ENCODE data around the gene ATP9B.
"Not testable (repeated sequence)": the region's sequence is repeated elsewhere in the genome, so short reads cannot be mapped to it uniquely, and the experiment has no call there.

The ATP9B gene

DNA sequence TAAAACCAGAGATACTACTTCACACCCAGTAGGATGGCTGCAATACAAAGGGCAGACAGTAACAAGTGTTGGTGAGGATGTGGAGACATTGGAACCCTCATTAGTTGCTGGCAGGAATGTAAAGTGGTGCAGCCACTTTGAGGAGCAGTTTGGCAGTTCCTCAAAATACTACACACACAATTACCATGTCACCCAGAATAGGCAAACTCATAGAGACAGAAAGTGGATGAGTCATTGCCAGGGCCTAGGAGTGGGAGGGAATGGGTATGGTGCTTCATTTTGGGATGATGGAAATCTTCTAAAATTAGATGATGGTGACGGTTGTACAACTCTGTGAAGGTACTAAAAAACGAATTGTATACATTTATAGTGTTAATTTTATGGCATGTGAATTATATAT is 54.8 kb downstream of the ATP9B start:
- DNase-seq (ENCODE audit: extremely low read depth in 1 of 2, low read depth in 1 of 2), result no peak

GRCh38 chr18:79129120-79129519 is 59.9 kb downstream of the ATP9B start:
- no peak for DNase-seq (ENCODE audit: extremely low read depth in 1 of 2, low read depth in 1 of 2)

DNA sequence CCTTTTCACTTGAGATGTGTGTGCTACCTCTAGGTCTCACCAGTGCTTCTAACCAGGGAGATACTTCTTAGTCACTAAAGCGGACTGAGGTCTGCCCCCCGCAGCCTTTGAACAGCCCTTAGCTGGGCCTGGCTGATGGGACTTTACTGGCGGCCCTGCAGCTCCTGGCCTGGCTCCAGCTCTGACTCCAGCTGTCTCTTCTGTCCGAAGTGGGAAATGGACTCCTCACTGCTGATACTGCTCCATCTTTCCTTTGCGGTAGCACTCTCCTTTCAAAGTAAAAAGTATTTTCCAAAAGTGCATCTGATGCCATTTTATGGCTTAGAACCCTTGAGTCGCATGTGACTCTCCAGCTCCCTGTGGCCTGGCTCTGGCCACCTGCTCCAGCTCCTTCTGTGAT is 64.5 kb downstream of the ATP9B start:
- no peak for DNase-seq (ENCODE audit: extremely low read depth in 1 of 2, low read depth in 1 of 2)

DNA sequence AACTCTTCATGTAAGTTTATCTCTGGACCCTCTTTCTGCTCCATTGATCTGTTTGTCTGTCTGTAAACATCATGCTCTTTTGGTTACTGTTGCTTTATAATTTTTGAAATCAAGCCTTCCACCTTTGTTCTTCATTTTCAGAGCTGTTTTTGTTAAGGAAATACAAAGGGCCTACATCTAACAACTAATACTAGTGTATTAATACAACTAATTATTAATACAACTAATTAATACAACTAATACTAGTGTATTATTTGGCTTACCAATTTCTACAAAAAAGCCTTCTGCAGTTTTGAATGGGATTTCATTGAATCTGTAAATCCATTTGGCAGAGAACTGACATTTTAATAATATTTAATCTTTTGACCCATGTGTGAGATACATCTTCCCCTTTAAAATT is 66.7 kb downstream of the ATP9B start:
- no peak for DNase-seq (ENCODE audit: extremely low read depth in 1 of 2, low read depth in 1 of 2)

- no peak for DNase-seq (ENCODE audit: extremely low read depth in 1 of 2, low read depth in 1 of 2)
Observed at GRCh38 chr18:79136742-79137141, 67.5 kb downstream of the ATP9B start.

DNA sequence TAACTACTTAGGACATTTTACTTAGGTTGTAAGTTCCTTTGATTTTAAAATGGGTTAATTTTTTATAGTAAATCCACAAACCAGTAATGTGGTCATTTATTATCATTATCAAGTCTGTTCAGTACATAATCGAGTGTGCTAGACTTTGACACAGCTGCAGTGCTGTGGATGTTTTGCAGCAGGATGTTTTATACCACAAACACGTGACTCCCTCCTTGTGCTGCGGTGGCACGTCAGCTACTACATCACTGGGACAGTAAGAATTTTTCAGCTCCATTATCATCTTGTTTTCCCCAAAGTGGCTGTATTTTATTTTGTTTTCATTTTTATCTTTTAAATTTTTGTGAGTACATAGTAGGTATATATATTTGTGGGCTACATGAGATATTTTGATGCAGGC is 70.0 kb downstream of the ATP9B start:
- DNase-seq (ENCODE audit: extremely low read depth in 1 of 2, low read depth in 1 of 2), result peak in 1 of 2 donors; percentile 13

GRCh38 chr18:79147014-79147413 is 77.8 kb downstream of the ATP9B start:
- no peak for DNase-seq (ENCODE audit: extremely low read depth in 1 of 2, low read depth in 1 of 2)

DNA sequence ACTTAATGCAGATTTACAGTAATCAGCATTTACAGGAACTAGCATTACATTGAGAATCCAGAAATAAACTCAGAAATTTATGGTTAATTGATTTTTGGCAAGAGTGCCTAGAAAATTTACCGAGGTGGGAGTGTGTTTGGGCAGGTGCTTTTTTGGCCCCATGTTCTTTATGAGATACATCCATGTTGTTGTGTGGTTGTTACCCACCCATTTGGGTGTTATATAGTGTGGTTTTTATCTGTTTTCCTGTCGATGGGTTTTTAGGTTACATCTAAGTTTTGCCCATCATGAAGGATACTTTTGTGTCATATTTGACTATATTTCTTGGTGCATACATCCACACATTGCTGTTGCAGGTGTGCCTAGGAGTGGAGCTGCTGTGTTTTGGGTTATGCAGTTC is 82.0 kb downstream of the ATP9B start:
- DNase-seq (ENCODE audit: extremely low read depth in 1 of 2, low read depth in 1 of 2), result no peak

DNA sequence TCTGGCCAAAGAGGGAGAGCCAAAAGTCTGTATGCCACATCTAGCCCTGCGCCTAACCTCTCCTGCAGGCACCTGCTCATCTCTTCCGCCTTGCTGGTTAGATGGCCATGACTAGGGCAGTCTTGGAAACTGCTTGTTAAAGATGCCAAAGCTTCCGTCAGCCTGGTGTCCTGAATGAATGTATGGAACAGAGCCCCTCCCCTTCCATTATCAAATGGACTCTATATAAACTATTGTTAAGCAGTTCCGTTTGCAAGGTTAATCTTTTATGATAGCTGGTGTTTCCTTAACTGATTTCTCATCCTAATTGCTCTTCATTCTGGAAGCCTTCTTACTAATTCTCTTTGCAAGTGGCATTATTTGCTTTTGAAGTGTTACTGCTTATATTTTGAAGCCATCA is 87.1 kb downstream of the ATP9B start:
- DNase-seq (ENCODE audit: extremely low read depth in 1 of 2, low read depth in 1 of 2), result no peak

GRCh38 chr18:79164706-79165105 is 95.5 kb downstream of the ATP9B start:
- DNase-seq (ENCODE audit: extremely low read depth in 1 of 2, low read depth in 1 of 2), result no peak

DNA sequence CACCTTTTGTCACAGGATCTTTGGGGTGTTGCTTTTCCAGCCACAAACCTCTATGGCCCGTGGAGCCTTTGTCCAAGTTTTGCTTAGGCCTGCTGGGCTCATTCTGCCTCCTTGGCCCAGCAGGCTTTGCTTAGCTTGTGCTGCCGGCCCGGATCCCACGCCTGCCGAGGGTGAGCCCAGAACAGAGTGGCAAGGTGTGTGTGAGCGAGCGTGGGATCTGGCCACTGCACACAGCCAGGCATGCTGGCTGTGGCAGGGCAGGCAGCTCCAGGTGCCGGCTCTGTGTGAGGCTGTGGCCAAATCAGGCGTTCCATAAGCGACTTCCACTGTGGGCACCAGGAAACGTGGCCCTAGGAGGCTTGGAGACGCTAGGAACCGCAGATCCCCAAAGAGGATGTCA is 97.5 kb downstream of the ATP9B start:
- no peak for DNase-seq (ENCODE audit: extremely low read depth in 1 of 2, low read depth in 1 of 2)

DNA sequence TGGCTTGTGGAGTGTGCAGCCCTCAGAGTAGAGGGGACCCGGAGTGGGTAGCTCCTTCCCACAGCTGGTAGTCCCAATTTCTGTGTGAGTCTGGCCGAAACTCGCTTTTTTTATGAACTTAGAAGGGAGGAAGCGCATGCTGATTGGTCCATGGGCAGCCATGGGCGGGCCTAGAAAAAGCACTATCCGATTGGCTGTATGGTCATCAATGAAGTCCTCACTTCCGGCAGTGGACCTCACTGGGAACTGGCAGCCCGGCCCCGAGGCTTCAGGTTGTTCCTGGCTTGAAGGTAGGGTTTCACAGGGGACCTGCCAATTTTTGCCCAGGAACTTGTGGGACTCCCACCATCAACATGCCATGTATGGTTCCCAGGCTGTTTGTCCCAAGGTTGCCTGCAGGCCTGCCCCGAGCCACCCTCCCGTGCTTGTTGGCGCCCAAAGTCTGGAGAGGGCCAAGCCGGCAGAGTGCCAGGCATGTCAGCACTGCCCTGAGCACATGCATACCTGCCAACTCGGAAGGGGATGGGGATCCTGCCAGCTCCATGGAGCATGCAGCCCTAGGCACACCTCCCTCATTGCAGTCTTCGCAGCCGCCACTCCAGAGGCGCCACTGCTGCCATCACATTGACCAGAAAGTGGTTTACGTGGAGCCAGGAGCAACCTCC is 98.5 kb downstream of the ATP9B start:
- no peak for DNase-seq (ENCODE audit: extremely low read depth in 1 of 2, low read depth in 1 of 2)

DNA sequence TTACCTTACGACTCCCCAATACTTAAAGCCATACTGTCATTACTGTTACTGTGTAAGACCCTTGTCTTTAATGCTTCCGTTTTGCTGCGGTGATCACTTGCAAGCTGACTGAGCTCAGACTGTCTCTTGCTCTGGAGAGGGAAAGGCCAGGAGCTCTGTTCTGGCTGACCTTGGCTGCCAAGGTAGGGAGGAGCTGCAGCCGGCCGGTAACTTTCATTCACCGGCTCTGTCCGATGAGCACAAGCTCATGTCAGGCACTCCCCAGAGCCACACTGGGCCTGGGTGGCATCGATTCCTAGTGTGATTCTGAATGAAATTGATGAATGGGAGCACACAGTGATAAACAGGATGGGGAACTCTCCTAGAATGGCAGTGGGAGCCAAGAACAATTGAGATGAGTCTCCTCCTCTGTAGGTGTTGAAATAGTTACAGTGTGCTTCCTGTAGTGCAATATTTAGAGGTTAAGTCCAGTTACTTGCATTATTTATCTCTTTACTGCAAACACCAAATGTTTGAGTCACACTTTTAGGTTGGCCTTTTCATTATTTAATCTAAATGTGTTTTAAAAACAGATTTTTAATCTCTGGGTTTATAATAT is 100.9 kb downstream of the ATP9B start:
- no peak for DNase-seq (ENCODE audit: extremely low read depth in 1 of 2, low read depth in 1 of 2)

DNA sequence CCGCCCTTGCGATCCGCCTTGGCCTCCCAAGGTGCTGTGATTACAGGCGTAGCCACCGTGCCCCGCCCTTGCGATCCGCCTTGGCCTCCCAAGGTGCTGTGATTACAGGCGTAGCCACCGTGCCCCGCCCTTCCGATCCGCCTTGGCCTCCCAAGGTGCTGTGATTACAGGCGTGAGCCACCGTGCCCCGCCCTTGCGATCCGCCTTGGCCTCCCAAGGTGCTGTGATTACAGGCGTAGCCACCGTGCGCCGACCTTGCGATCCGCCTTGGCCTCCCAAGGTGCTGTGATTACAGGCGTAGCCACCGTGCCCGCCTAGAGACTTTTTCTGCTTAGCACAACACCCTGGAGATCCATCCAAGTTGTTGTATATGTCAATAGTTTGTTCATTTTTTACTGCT is 103.1 kb downstream of the ATP9B start:
- not testable (repeated sequence) for DNase-seq (ENCODE audit: extremely low read depth in 1 of 2, low read depth in 1 of 2)

- no peak for DNase-seq (ENCODE audit: extremely low read depth in 1 of 2, low read depth in 1 of 2)
Observed at GRCh38 chr18:79173742-79174141, 104.5 kb downstream of the ATP9B start.

DNA sequence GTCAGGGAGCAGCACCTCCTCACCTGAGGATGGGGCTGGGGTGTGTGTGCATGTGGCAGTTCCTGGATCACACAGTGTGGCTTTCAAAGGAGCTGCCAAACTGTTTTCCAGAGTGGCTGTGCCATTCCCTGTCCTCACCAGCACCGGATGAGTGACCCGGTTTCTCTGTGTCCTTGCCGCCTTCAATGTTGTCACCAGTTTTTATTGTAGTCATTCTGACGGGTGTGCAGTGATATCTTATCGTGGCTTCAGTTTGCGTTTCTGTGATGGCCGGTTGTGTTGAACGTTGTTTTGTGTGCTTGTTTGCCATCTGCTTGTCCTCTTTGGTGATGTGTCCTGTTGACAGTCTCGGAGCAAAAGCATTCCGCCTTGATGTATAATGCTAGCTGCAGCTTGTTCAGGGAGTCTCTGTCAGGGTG is 108.9 kb downstream of the ATP9B start:
- no peak for DNase-seq (ENCODE audit: extremely low read depth in 1 of 2, low read depth in 1 of 2)

DNA sequence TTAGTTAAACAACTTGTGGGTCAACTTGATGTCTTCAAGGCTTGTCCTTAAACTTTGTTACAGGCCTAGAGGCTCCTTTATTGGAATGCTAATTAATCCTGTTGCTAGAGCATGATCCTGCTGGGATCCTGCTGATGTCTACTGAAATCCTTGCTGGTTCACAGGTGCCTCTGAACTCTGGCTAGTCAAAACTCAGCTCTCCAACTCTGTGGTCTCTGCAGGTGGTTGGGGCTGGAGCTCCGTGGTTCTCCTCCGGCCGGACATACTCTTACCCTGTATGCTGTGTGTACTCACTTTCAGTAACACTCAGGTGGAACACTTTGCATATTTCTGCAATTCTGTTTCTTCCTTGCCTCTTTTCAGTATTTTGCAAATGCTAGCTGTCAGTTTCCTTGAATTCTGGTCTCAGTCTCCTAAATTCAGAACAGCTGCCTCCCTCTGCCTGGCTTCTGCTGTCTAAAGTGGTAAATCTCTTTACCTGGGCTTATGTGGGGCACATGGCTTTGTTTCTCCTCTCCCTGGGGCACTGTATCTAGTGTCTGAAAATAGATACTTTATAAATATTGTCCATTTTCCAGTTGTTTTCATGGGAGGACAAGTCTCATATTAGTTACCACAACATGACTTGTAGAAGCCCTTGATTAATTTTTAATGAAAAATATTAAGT is 113.0 kb downstream of the ATP9B start:
- DNase-seq (ENCODE audit: extremely low read depth in 1 of 2, low read depth in 1 of 2), result no peak

- no peak for DNase-seq (ENCODE audit: extremely low read depth in 1 of 2, low read depth in 1 of 2)
Observed at GRCh38 chr18:79185648-79186047, 116.5 kb downstream of the ATP9B start.

DNA sequence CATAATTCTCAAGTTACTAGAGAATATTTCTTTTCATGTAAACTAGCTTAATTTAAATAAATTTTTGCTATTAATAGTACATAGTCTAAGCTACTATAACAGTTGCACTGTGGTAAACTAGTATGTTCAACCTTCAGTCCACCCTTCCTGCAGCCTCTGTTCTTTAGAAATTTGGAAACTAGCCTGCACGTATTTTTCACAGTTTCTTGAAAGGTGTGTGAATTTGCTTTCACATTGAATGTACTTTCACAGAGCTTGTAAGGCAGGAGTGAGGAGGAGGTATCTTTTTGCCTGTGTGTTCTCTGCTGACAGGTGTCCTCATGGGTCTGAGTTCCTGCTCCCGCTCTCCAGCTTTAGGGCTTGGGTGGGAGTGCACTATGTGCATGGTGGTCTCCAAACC is 117.5 kb downstream of the ATP9B start:
- DNase-seq (ENCODE audit: extremely low read depth in 1 of 2, low read depth in 1 of 2), result no peak

DNA sequence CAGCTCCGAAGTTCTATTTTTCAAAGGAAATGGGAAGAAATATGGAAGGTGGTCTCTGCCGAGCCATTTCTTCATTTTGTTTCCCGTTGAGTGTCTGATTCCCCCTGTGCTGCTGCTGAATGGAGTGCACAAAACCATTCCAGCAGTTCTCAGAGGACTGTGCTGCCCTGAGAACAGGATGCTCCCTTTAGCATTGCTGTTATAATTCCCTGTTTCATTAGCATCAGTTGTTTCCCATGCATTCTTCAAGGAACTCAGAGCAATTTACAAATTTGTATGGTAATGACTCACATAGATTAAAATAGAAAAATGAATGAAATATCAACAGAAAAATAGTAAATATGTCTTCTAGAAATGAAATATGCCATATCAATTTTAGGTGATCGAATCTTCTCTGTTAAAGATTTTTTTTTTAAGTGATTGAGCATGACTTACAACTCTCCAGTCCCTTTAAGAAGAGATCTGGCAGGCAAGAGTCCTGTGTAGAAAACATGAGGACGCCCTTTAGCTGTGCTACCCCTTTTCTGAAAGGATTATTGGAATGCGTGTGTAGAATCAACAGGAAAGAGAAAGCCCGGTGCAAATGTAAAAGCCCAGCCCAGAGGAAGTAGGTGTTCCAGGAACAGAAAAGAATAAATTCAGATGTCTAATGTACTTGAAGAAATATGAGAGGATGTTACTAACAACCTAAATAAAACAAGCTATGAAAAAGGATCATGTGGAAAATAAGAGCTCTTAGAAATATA is 118.5 kb downstream of the ATP9B start:
- DNase-seq (ENCODE audit: extremely low read depth in 1 of 2, low read depth in 1 of 2), result no peak

- no peak for DNase-seq (ENCODE audit: extremely low read depth in 1 of 2, low read depth in 1 of 2)
Observed at GRCh38 chr18:79191418-79191817, 122.2 kb downstream of the ATP9B start.

GRCh38 chr18:79191956-79192355 is 122.8 kb downstream of the ATP9B start:
- DNase-seq (ENCODE audit: extremely low read depth in 1 of 2, low read depth in 1 of 2), result no peak
